IMR-90 (cell line): ENCODE data around the gene PLD5. TPM values are rescaled to one million over a fixed set of nuclear protein-coding genes. Genes with fewer than 3 reads are reported as not detected.

ENCODE experiments used
- ATAC-seq: fragments of 200-7000 bp; cut with Tn5 transposase; 2 replicates; pipeline ENCODE4 v1.9.1; 2020; ENCODE audit warnings: low read depth, mild to moderate bottlenecking, moderate library complexity
- BruUV-seq: library from RNA; stranded (reverse); fragments of 400-500 nt; replicated peaks from 2 replicates; lab custom pipeline; 2021; lab: Mats Ljungman, UMichigan
- CTCF ChIA-PET: fragments of 300-600 bp; formaldehyde crosslinking; extraction: SDS; loops from one replicate; lab custom pipeline; 2021; ENCODE audit warnings: antibody characterized with exemption; lab: Yijun Ruan, JAX
- POLR2A ChIA-PET: fragments of 300-600 bp; sonication (Branson Sonifier 250); formaldehyde crosslinking; loops from one replicate; lab custom pipeline; 2022; ENCODE audit warnings: antibody characterized with exemption; ENCODE audit not compliant: unreplicated experiment; lab: Charles Lee
- DNase-seq: peaks from one replicate; pipeline ENCODE4 v3.0.0; 2013
- H2AFZ ChIP-seq: replicated peaks from 2 replicates; pipeline ENCODE3; 2013; ENCODE audit warnings: low read length, mild to moderate bottlenecking; ENCODE audit not compliant: poor library complexity
- H2AK5ac ChIP-seq: 2 replicates; pipeline ENCODE4 v1.6.1; 2013; ENCODE audit warnings: low read depth, low read length, inconsistent platforms
- H2AK9ac ChIP-seq: replicated peaks from 2 replicates; pipeline ENCODE3; 2013; ENCODE audit warnings: mild to moderate bottlenecking, low read depth, low read length, moderate library complexity; ENCODE audit not compliant: poor library complexity
- H2BK120ac ChIP-seq: 2 replicates; pipeline ENCODE4 v1.6.1; 2013; ENCODE audit warnings: low read depth, low read length, inconsistent platforms
- H2BK15ac ChIP-seq: 3 replicates; pipeline ENCODE4 v1.6.1; 2013; ENCODE audit warnings: low read depth, low read length, inconsistent platforms
- H2BK20ac ChIP-seq: 2 replicates; pipeline ENCODE4 v1.6.1; 2013; ENCODE audit warnings: low read depth, mild to moderate bottlenecking, inconsistent platforms, low read length, moderate library complexity
- H2BK5ac ChIP-seq: 2 replicates; pipeline ENCODE4 v1.6.1; 2013; ENCODE audit warnings: mild to moderate bottlenecking, low read depth, low read length, inconsistent platforms; ENCODE audit not compliant: poor library complexity, severe bottlenecking
- H3K14ac ChIP-seq: replicated peaks from 2 replicates; pipeline ENCODE4 v1.6.1; 2013; ENCODE audit warnings: low read depth, low read length, inconsistent platforms
- H3K18ac ChIP-seq: 2 replicates; pipeline ENCODE4 v1.6.1; 2013; ENCODE audit warnings: low read depth, low read length, control low read depth
- H3K23ac ChIP-seq: 2 replicates; pipeline ENCODE4 v1.6.1; 2013; ENCODE audit warnings: low read depth, low read length, inconsistent platforms
- H3K27ac ChIP-seq: 2 replicates; pipeline ENCODE4 v1.5.1; 2013; ENCODE audit warnings: mild to moderate bottlenecking, control low read depth, low read length; ENCODE audit not compliant: insufficient read depth
- H3K27me3 ChIP-seq: 2 replicates; pipeline ENCODE4 v1.6.1; 2013; ENCODE audit warnings: low read length; ENCODE audit not compliant: control insufficient read depth, insufficient read depth
- H3K36me3 ChIP-seq: 2 replicates; pipeline ENCODE4 v1.6.1; 2013; ENCODE audit warnings: low read length, mixed read lengths; ENCODE audit not compliant: control insufficient read depth, insufficient read depth
- H3K4ac ChIP-seq: 2 replicates; pipeline ENCODE4 v1.6.1; 2013; ENCODE audit warnings: low read depth, low read length, inconsistent platforms
- H3K4me1 ChIP-seq: 2 replicates; pipeline ENCODE4 v1.6.1; 2013; ENCODE audit warnings: low read length, mixed read lengths; ENCODE audit not compliant: control insufficient read depth, insufficient read depth
- H3K4me2 ChIP-seq: 2 replicates; pipeline ENCODE4 v1.6.1; 2013; ENCODE audit warnings: low read depth, mild to moderate bottlenecking, control low read depth, low read length, moderate library complexity
- H3K4me3 ChIP-seq: 2 replicates; pipeline ENCODE4 v1.5.1; 2013; ENCODE audit warnings: low read depth, mild to moderate bottlenecking, control low read depth, low read length, moderate library complexity; ENCODE audit not compliant: insufficient read depth
- H3K56ac ChIP-seq: 2 replicates; pipeline ENCODE4 v1.6.1; 2013; ENCODE audit warnings: low read length, inconsistent platforms; ENCODE audit not compliant: insufficient read depth; ENCODE audit errors: extremely low read depth
- H3K79me1 ChIP-seq, 2 experiments: 2 replicates each; pipeline ENCODE4 v1.6.1; 2013; ENCODE audit warnings: low read length in 2 of 2, inconsistent platforms in 1 of 2, low read depth in 1 of 2
- H3K9ac ChIP-seq: 2 replicates; pipeline ENCODE4 v1.6.1; 2013; ENCODE audit warnings: low read depth, low read length, control low read depth
- H3K9me1 ChIP-seq: 2 replicates; pipeline ENCODE4 v1.6.1; 2013; ENCODE audit warnings: low read length, inconsistent platforms; ENCODE audit not compliant: insufficient read depth
- H3K9me3 ChIP-seq: 2 replicates; pipeline ENCODE4 v1.6.1; 2013; ENCODE audit warnings: low read length; ENCODE audit not compliant: control insufficient read depth, insufficient read depth
- H4K20me1 ChIP-seq: 2 replicates; pipeline ENCODE4 v1.6.1; 2013; ENCODE audit warnings: low read length, inconsistent platforms; ENCODE audit not compliant: insufficient read depth
- H4K5ac ChIP-seq: 2 replicates; pipeline ENCODE4 v1.6.1; 2013; ENCODE audit warnings: mild to moderate bottlenecking, low read depth, low read length, control low read depth
- H4K8ac ChIP-seq, 2 experiments: 2 replicates each; pipeline ENCODE4 v1.6.1; 2013; ENCODE audit warnings: low read depth in 2 of 2, low read length in 2 of 2, control low read depth in 1 of 2, inconsistent platforms in 1 of 2
- H4K91ac ChIP-seq: 2 replicates; pipeline ENCODE4 v1.6.1; 2013; ENCODE audit warnings: low read depth, low read length, inconsistent platforms; ENCODE audit not compliant: insufficient read depth
- BHLHE40 ChIP-seq: fragments of 150-350 bp; IDR thresholded peaks from 2 replicates; pipeline ENCODE4 v1.6.1; 2016; ENCODE audit warnings: mild to moderate bottlenecking, low read depth, low read length
- ELK1 ChIP-seq: fragments of 150-350 bp; IDR thresholded peaks from 2 replicates; pipeline ENCODE4 v1.6.1; 2016; ENCODE audit warnings: low read depth, mild to moderate bottlenecking, low read length, moderate library complexity, borderline replicate concordance
- MAZ ChIP-seq: IDR thresholded peaks from 2 replicates; pipeline ENCODE4 v1.6.1; 2012; ENCODE audit warnings: low read depth, mild to moderate bottlenecking, low read length, improper control_type of control experiment, moderate library complexity, borderline replicate concordance
- MXI1 ChIP-seq: IDR thresholded peaks from 2 replicates; pipeline ENCODE4 v1.6.1; 2012; ENCODE audit warnings: low read depth, mild to moderate bottlenecking, low read length, moderate library complexity, borderline replicate concordance
- RCOR1 ChIP-seq: IDR thresholded peaks from 2 replicates; pipeline ENCODE4 v1.6.1; 2012; ENCODE audit warnings: mild to moderate bottlenecking, low read length, improper control_type of control experiment; ENCODE audit not compliant: insufficient replicate concordance
- RFX5 ChIP-seq: IDR thresholded peaks from 2 replicates; pipeline ENCODE4 v1.8.0; 2012; ENCODE audit warnings: low read depth, mild to moderate bottlenecking, low read length, moderate library complexity
- WGBS, 2 experiments: methylation state at CpG; one replicate each; pipeline versions ENCODE4 v1.1.5 to v1.1.7; 2013; ENCODE audit warnings: missing lambda C conversion rate in 2 of 2; ENCODE audit not compliant: insufficient read length in 1 of 2; ENCODE audit errors: extremely low coverage in 2 of 2; 5-methylcytosine and 5-hydroxymethylcytosine counted together
- dilution Hi-C: fragments of 300-500 bp; cut with HindIII; formaldehyde crosslinking; loops from one replicate; pipeline ENCODE4 v1.14.3; 2018; ENCODE audit warnings: low sequenced_read_pairs; ENCODE audit not compliant: unreplicated experiment
- in situ Hi-C: fragments of 300-500 bp; cut with MboI; formaldehyde crosslinking; loops from 3 replicates; pipeline ENCODE4 v1.14.3; 2019; ENCODE audit warnings: low sequenced_read_pairs, inconsistent platforms, mixed read lengths
- intact Hi-C: fragments of 100-400 bp; cut with micrococcal nuclease; formaldehyde crosslinking; loops from 2 replicates; pipeline ENCODE4 v1.10.0; 2022
- polyA plus RNA-seq, 3 experiments: library from polyadenylated mRNA; depleted of rRNA; stranded (reverse); fragments of >200 nt; gene quantifications; 2 replicates each; pipeline ENCODE4 v1.2.3, GENCODE V29; 2012; ENCODE audit warnings: low replicate concordance in 1 of 3
- total RNA-seq: library from RNA; depleted of rRNA; stranded (reverse); fragments of >200 nt; gene quantifications from 2 replicates; pipeline ENCODE4 v1.2.3, GENCODE V29; 2012

The PLD5 gene
- total and polyA plus RNA-seq, 2 of the 4 experiments (the other 2 are of a cell fraction): not detected

GRCh38 chr1:242201090-242201489 lies 323.4 kb downstream of the PLD5 start:
- H3K9me3 ChIP-seq: peaks cover 15% of the 10 kb centered on the region
- no peaks in the 10 kb centered on the region for H3K9me1 ChIP-seq
- no peak overlapping the region for H2BK120ac ChIP-seq
- H2BK20ac ChIP-seq: no peak overlapping the region
- H3K4me1 ChIP-seq: no peaks in the 10 kb centered on the region
- no peak overlapping the region for H3K9ac ChIP-seq
- H4K91ac ChIP-seq: no peak overlapping the region
- no peaks in the 10 kb centered on the region for H3K79me1 ChIP-seq
- H2AK5ac ChIP-seq: no peak overlapping the region
- ChIA-PET CTCF (no interaction called here), POLR2A (no interaction called here)
- H3K4me3 ChIP-seq: no peak overlapping the region
- no peak overlapping the region for H3K14ac ChIP-seq
- BruUV-seq: no TSS peak
- TF ChIP-seq MAZ (no peak), BHLHE40 (no peak), ELK1 (no peak), MXI1 (no peak), RFX5 (no peak), RCOR1 (no peak)
- no peak overlapping the region for H2BK15ac ChIP-seq
- WGBS, 2 experiments: no CpG with 5 or more reads among the region's 2 CpGs
- H3K18ac ChIP-seq: no peak overlapping the region
- H3K4ac ChIP-seq: no peak overlapping the region
- no peak overlapping the region for H2AK9ac ChIP-seq
- H2AFZ ChIP-seq: no peak overlapping the region
- H3K36me3 ChIP-seq: no peaks in the 10 kb centered on the region
- H3K23ac ChIP-seq: no peak overlapping the region
- H3K27me3 ChIP-seq: no peaks in the 10 kb centered on the region
- intact Hi-C loops (no loop called here), dilution Hi-C loops (no loop called here), in situ Hi-C loops (no loop called here)
- no peaks in the 10 kb centered on the region for H4K20me1 ChIP-seq
- DNase-seq (no peak), ATAC-seq (no peak)
- H3K27ac ChIP-seq: no peak overlapping the region
- no peak overlapping the region for H4K5ac ChIP-seq
- H4K8ac ChIP-seq: no peak overlapping the region
- no peak overlapping the region for H3K56ac ChIP-seq
- no peak overlapping the region for H2BK5ac ChIP-seq
- no peak overlapping the region for H3K4me2 ChIP-seq
